WTC11 (cell line): ENCODE results near the gene C14orf93. TPM values are rescaled to one million over a fixed set of nuclear protein-coding genes. Genes with fewer than 3 reads are reported as not detected.
A peak's percentile ranks its signal among the peaks of the same experiment; 100 is the strongest.

Source experiments
- ATAC-seq: fragments of 200-7000 bp; cut with Tn5 transposase; 2 replicates; pipeline ENCODE4 v1.10.0; 2021; ENCODE audit warnings: mild to moderate bottlenecking, moderate library complexity
- Bru-seq: library from RNA; stranded (reverse); fragments of 400-500 nt; gene quantifications from one replicate; lab custom pipeline; 2021; lab: Mats Ljungman, UMichigan
- CTCF ChIA-PET: fragments of 300-600 bp; sonication (Branson Sonifier 250); formaldehyde crosslinking; loops from one replicate; lab custom pipeline; 2021; ENCODE audit warnings: antibody characterized with exemption; lab: Charles Lee
- POLR2A ChIA-PET: fragments of 350-600 bp; sonication (Branson Sonifier 250); formaldehyde crosslinking; loops from one replicate; lab custom pipeline; 2021; ENCODE audit warnings: antibody characterized with exemption; lab: Charles Lee
- DNase-seq: peaks from one replicate; pipeline ENCODE4 v3.0.0; 2021; ENCODE audit warnings: low spot score
- H3K27ac Mint-ChIP-seq: 2 replicates; pipeline ENCODE4 v1.8.0; 2021; ENCODE audit warnings: mixed read lengths
- H3K27me3 Mint-ChIP-seq: 2 replicates; pipeline ENCODE4 v1.8.0; 2021; ENCODE audit warnings: low read depth, mild to moderate bottlenecking, moderate library complexity, mixed read lengths
- H3K36me3 Mint-ChIP-seq: 2 replicates; pipeline ENCODE4 v1.8.0; 2021; ENCODE audit warnings: mixed read lengths
- H3K4me1 Mint-ChIP-seq: 2 replicates; pipeline ENCODE4 v1.8.0; 2022; ENCODE audit warnings: mixed read lengths
- H3K4me3 Mint-ChIP-seq: 2 replicates; pipeline ENCODE4 v1.8.0; 2021; ENCODE audit warnings: mild to moderate bottlenecking, moderate library complexity, mixed read lengths
- H3K9me3 Mint-ChIP-seq: 2 replicates; pipeline ENCODE4 v1.8.0; 2021; ENCODE audit warnings: mixed read lengths
- CREB1 ChIP-seq: sonication (generic); formaldehyde crosslinking; IDR thresholded peaks from 2 replicates; pipeline ENCODE4 v1.8.0; 2023; ENCODE audit warnings: mild to moderate bottlenecking, missing genetic modification reagents
- EMX1 ChIP-seq: fragments of 250-450 bp; sonication (Bioruptor Pico); IDR thresholded peaks from 2 replicates; pipeline ENCODE4 v1.8.0; 2021; ENCODE audit warnings: mild to moderate bottlenecking
- GABPB1 ChIP-seq: sonication (generic); formaldehyde crosslinking; IDR thresholded peaks from 2 replicates; pipeline ENCODE4 v1.8.1; 2023; ENCODE audit warnings: mild to moderate bottlenecking, missing genetic modification reagents
- IRF1 ChIP-seq: sonication (generic); formaldehyde crosslinking; IDR thresholded peaks from 2 replicates; pipeline ENCODE4 v1.8.0; 2023; ENCODE audit warnings: missing genetic modification reagents
- KAT7 ChIP-seq: sonication (generic); formaldehyde crosslinking; IDR thresholded peaks from 2 replicates; pipeline ENCODE4 v1.8.1; 2023; ENCODE audit warnings: missing genetic modification reagents, mild to moderate bottlenecking, borderline replicate concordance
- NFYB ChIP-seq: sonication (generic); formaldehyde crosslinking; conservative IDR thresholded peaks from 2 replicates; pipeline ENCODE4 v1.8.0; 2022; ENCODE audit warnings: low read depth, missing genetic modification reagents
- PRDM15 ChIP-seq: sonication (generic); formaldehyde crosslinking; IDR thresholded peaks from 2 replicates; pipeline ENCODE4 v1.8.0; 2022; ENCODE audit warnings: missing genetic modification reagents
- PRRX2 ChIP-seq: fragments of 250-450 bp; sonication (Bioruptor Pico); IDR thresholded peaks from 2 replicates; pipeline ENCODE4 v1.8.0; 2021; ENCODE audit warnings: mild to moderate bottlenecking
- SP1 ChIP-seq: sonication (generic); formaldehyde crosslinking; conservative IDR thresholded peaks from 2 replicates; pipeline ENCODE4 v1.8.1; 2022; ENCODE audit warnings: missing genetic modification reagents
- TEAD1 ChIP-seq: sonication (generic); formaldehyde crosslinking; IDR thresholded peaks from 2 replicates; pipeline ENCODE4 v1.8.0; 2022; ENCODE audit warnings: mild to moderate bottlenecking, missing genetic modification reagents
- USF2 ChIP-seq: sonication (generic); formaldehyde crosslinking; IDR thresholded peaks from 2 replicates; pipeline ENCODE4 v1.8.1; 2023; ENCODE audit warnings: mild to moderate bottlenecking, missing genetic modification reagents, moderate library complexity
- ZBTB21 ChIP-seq: sonication (generic); formaldehyde crosslinking; IDR thresholded peaks from 2 replicates; pipeline ENCODE4 v1.8.1; 2023; ENCODE audit warnings: mild to moderate bottlenecking, missing genetic modification reagents, borderline replicate concordance
- ZNF281 ChIP-seq: sonication (generic); formaldehyde crosslinking; IDR thresholded peaks from 2 replicates; pipeline ENCODE4 v1.8.0; 2023; ENCODE audit warnings: mild to moderate bottlenecking, missing genetic modification reagents
- long read RNA-seq, 3 experiments: library from RNA in 1 of 3; library from capped mRNA in 1 of 3; library from polyadenylated mRNA in 1 of 3; unstranded in 2 of 3; stranded (forward) in 1 of 3; transcript quantifications; one replicate each; pipeline ENCODE4 v2.0.0, GENCODE V29; 2021
- total RNA-seq: library from RNA; stranded (reverse); gene quantifications from 3 replicates; pipeline ENCODE4 v1.2.3, GENCODE V29; 2021

Gene C14orf93
- 8.1 to 12.8 TPM (median 11.9 TPM) in 3 replicates for total RNA-seq
- Bru-seq, nascent RNA = percentile 72 among the genes with signal in this experiment
- long read RNA-seq, experiment 1, transcript C14orf93-201 (7 exons, 3,354 nt) = major isoform, 8 of 20 reads
- long read RNA-seq, experiment 1, partial matches to known transcripts = 6 of 20 reads
- long read RNA-seq, experiment 1, other reads (novel, unspliced or antisense) = 3 of 20 reads
- long read RNA-seq, experiment 2, partial matches to known transcripts = 4 of 9 reads
- long read RNA-seq, experiment 2, other reads (novel, unspliced or antisense) = 2 of 9 reads
- long read RNA-seq, experiment 3, partial matches to known transcripts = 0 of 3 reads
- long read RNA-seq, experiment 3, other reads (novel, unspliced or antisense) = 1 of 3 reads

GRCh38 chr14:23009939-23010726, at the start of gene C14orf93:
Gene C14orf93 (minus strand): TSS chr14:23010143. CDS start chr14:22999023, 11,120 bp downstream.
- Mint-ChIP-seq H3K27ac (peak within 1 kb of the TSS; percentile 98), H3K36me3 (no peaks in the 10 kb centered on the region; the same call in 1 of the 2 replicates), H3K4me3 (peak within 1 kb of the TSS; percentile 80), H3K4me1 (peaks cover 31% of the 10 kb centered on the region), H3K27me3 (no peaks in the 10 kb centered on the region), H3K9me3 (peaks cover 9% of the 10 kb centered on the region)
- 0 out of 2 replicates have a peak, but pooled peaks have one; percentile 58 for TF ChIP-seq SP1
- TF ChIP-seq PRRX2 (CRISPR knock-in tag) = no peak
- no peak for TF ChIP-seq TEAD1 (CRISPR knock-in tag)
- TF ChIP-seq EMX1 = no peak
- 0 out of 2 replicates have a peak, but pooled peaks have one; percentile 25 for TF ChIP-seq GABPB1 (CRISPR knock-in tag)
- TF ChIP-seq NFYB (CRISPR knock-in tag) = 0 out of 2 replicates have a peak, but pooled peaks have one; percentile 14
- no peak for TF ChIP-seq IRF1 (CRISPR knock-in tag)
- no peak for TF ChIP-seq KAT7 (CRISPR knock-in tag)
- TF ChIP-seq ZNF281 (CRISPR knock-in tag) = no peak
- TF ChIP-seq USF2 = no peak
- no peak for TF ChIP-seq CREB1
- TF ChIP-seq ZBTB21 = no peak
- peak; percentile 84 for DNase-seq
- ChIA-PET CTCF (interaction anchor here (1.5 to 4.0 kb wide), 4 partner anchors 15 to 59 kb away, joined by 5 to 36 read pairs (median 10); no protein-coding TSS in a partner anchor), POLR2A (no interaction called here)
- peak; percentile 21 for ATAC-seq

GRCh38 chr14:23058654-23059504, 48.9 kb upstream of the C14orf93 start:
- CTCF ChIA-PET = interaction anchor here (0.6 to 8.8 kb wide), 38 partner anchors 10 to 489 kb away, joined by 3 to 224 read pairs (median 6); partner anchors contain the start of genes ACIN1, AJUBA, C14orf119 and HAUS4
- H3K9me3 Mint-ChIP-seq = no peaks in the 10 kb centered on the region
- peaks cover 38% of the 10 kb centered on the region for H3K36me3 Mint-ChIP-seq
- H3K27ac Mint-ChIP-seq = peak overlapping the region; percentile 16
- H3K4me3 Mint-ChIP-seq = no peak overlapping the region
- TF ChIP-seq IRF1 (CRISPR knock-in tag) = no peak
- peak; percentile 62 for TF ChIP-seq PRDM15 (CRISPR knock-in tag)
- ATAC-seq (no peak), DNase-seq (no peak)
- H3K27me3 Mint-ChIP-seq = peaks cover 5% of the 10 kb centered on the region; the same call in 1 of the 2 replicates
- peaks cover 12% of the 10 kb centered on the region for H3K4me1 Mint-ChIP-seq
- POLR2A ChIA-PET = interaction anchor here (0.6 to 2.6 kb wide), 14 partner anchors 10 to 128 kb away, joined by 3 to 13 read pairs (median 6); partner anchors contain the start of genes ACIN1, AJUBA, C14orf119 and PSMB5
